C4-2B (cell line): ENCODE measurements around the gene NGLY1.

ENCODE experiments used
- H3K27ac ChIP-seq: fragments of 450-650 bp; 2 replicates; pipeline ENCODE4 v1.5.1; 2017
- ZFX ChIP-seq: fragments of 450-650 bp; IDR thresholded peaks from 2 replicates; pipeline ENCODE4 v1.6.1; 2017
- TF ChIP-seq, protein P1 (sequence below): fragments of 450-650 bp; conservative IDR thresholded peaks from 2 replicates; pipeline ENCODE4 v1.5.1; 2017; ENCODE audit warnings: mild to moderate bottlenecking

The NGLY1 gene

DNA sequence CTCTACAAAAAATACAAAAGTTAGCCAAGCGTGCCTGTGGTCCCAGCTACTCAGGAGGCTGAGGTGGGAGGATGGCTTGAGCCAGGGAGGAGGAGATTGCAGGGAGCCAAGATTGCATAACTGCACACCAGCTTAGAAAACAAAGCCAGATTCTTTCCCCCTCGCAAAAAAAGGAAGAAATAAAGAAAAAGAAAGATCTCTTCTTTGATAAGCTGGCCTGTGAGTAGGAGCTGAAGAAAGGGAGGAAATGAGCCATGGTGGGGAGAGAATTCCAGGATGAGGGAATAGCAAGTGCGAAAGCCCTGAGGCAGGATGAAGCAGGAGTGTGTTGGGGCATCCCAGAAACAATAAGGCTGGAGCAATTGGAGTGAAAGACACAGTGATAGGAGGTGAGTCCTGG lies 94.0 kb downstream of the NGLY1 start:
- TF ChIP-seq, protein P1, sequence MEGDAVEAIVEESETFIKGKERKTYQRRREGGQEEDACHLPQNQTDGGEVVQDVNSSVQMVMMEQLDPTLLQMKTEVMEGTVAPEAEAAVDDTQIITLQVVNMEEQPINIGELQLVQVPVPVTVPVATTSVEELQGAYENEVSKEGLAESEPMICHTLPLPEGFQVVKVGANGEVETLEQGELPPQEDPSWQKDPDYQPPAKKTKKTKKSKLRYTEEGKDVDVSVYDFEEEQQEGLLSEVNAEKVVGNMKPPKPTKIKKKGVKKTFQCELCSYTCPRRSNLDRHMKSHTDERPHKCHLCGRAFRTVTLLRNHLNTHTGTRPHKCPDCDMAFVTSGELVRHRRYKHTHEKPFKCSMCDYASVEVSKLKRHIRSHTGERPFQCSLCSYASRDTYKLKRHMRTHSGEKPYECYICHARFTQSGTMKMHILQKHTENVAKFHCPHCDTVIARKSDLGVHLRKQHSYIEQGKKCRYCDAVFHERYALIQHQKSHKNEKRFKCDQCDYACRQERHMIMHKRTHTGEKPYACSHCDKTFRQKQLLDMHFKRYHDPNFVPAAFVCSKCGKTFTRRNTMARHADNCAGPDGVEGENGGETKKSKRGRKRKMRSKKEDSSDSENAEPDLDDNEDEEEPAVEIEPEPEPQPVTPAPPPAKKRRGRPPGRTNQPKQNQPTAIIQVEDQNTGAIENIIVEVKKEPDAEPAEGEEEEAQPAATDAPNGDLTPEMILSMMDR = no peak
- no peak for TF ChIP-seq ZFX
- no peak overlapping the region for H3K27ac ChIP-seq

DNA sequence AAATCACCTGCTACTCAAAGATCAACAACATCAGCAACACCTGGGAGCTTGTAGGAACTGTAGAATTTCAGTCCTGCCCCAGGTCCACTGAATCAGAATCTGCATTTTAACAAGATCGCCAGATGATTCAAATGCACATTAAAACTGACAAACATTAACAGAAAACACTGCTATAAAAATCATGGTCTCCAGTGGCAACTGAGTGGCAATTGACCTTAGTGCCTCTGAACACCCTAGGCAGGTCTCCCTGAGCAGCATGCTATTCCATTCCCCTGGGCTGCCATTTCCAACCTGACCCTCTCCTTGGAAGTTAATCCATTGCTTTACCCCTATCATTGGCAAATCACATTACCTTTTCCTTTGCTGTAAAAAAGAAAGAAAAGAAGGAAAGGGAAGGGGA lies 95.5 kb downstream of the NGLY1 start:
- no peak overlapping the region for H3K27ac ChIP-seq
- no peak for TF ChIP-seq ZFX
- TF ChIP-seq, protein P1 = no peak

DNA sequence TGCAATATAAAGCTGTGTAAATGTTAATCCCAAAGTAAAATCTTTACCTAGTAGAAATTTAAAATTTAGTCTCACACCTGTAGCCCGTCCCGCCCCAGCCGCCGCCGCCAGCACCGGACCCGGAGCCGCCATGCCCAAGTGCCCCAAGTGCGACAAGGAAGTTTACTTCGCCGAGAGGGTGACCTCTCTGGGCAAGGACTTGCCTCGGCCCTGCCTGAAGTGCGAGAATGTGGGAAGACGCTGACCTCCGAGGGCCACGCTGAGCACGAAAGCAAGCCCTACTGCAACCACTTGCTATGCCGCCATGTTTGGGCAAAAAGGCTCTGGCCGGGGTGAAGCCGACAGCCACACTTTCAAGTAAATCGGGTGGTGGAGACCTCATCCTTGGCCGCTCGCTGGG lies 96.5 kb downstream of the NGLY1 start:
- TF ChIP-seq, protein P1 = no peak
- TF ChIP-seq ZFX = no peak
- no peak overlapping the region for H3K27ac ChIP-seq

DNA sequence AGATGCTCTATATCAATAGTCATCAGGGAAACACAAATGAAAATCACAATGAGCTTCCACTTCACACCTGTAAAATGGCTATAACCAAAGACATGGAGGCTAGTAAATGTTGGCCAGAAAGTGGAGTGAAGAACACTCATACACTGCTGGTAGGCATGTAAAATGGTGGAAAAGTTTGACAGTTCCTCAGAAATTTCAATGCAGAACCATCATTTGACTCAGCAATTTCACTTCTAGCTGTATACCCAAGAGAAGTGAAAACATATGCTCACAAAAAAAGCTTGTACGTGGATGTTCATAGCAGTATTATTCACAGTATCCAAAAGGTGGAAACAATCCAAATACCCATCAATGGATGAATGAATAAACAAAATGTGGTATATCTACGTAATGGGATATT lies 99.4 kb downstream of the NGLY1 start:
- H3K27ac ChIP-seq = no peak overlapping the region
- no peak for TF ChIP-seq ZFX
- TF ChIP-seq, protein P1 = no peak

DNA sequence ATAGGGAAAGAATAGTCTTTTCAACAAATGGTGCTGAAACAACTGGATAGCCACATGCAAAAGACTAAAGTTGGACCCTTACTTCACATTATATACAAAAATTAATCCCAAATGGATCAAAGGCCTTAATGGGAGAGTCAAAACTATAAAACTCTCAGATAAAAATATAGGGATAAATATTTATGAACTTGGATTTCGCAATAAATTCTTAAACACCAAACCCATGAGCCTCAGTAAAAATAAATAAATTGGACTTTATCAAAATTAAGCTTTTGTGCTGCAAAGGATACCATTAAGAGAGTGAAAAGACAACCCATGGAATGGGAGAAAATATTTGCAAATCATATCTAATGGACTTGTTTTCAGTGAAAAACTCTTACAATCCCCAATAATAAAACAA lies 99.8 kb downstream of the NGLY1 start:
- TF ChIP-seq, protein P1 = no peak
- no peak for TF ChIP-seq ZFX

DNA sequence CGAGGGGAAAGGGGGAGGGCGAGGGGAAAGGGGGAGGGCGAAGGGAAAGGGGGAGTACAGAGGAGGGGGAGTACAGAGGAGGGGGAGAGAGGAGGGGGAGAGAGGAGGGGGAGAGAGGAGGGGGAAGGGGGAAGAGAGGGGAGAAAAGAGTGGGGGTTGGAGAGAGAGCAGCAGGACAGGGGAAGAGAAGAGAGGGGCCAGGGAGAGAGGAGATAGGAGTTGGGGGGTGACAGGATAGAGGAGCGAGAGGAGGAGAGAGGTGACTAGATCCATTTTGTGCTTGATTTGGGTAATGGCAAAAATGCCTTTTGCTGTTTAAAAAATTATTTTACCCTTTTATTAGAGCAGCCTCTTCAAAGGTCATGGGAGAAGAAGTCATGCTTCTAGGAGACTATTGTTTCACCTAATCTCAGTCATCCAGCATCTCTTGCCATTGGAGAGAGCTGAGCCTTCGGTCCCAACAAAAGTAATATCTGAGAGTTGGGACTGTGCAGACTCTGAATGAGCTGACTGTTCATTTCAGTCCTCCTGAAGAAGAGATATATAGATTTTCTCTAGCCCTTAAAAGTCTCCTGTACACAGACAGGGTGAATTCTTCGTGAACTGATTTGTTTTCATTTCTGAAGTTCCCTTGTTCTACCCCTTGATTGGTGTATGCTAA lies 103.5 kb downstream of the NGLY1 start:
- TF ChIP-seq, protein P1 = no peak
- no peak for TF ChIP-seq ZFX
- H3K27ac ChIP-seq = no peak overlapping the region

More for the DNA sequence above, 99.8 kb downstream of the NGLY1 start:
- no peak overlapping the region for H3K27ac ChIP-seq

DNA sequence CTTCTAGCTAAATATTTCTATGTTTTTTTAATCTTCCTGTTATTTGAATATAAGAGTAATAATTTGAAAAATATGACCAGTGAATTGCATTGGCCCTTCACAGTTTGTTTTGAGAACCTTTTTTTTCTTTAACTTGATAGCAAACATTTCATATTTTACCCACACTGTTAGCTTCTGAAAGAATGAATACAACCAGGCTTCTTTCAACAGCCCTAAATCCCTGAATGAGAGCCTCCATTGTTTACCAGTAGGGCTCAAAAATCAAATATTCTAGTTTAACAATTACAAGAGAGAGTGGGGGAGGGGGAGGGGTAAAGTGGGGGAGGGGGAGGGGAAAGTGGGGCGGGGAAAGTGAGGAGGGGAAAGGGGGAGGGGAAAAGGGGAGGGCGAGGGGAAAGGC lies 104.1 kb downstream of the NGLY1 start:
- no peak for TF ChIP-seq ZFX
- TF ChIP-seq, protein P1 = no peak
- no peak overlapping the region for H3K27ac ChIP-seq
